Posterior vena cava (tissue), 2 donors: ENCODE data around the gene VPS13A. TPM values are rescaled to one million over a fixed set of nuclear protein-coding genes. Genes with fewer than 3 reads are reported as not detected.
"Not testable (repeated sequence)": the region's sequence is repeated elsewhere in the genome, so short reads cannot be mapped to it uniquely, and the experiment has no call there.

Source experiments
- DNase-seq: peaks from one replicate; pipeline ENCODE4 v3.0.0-alpha.2; 2020; ENCODE audit warnings: low spot score
- intact Hi-C, 2 donors: fragments of 100-400 bp; cut with DNase I; formaldehyde crosslinking; loops; one replicate each; pipeline versions ENCODE4 v1.14.1 to v1.14.2; 2022 to 2023
- total RNA-seq, 2 donors: library from RNA; stranded (reverse); fragmentation: NEBNext Ultra II Directional; extraction: Animal tissue kit (Norgen Biotek cat#: 25700); gene quantifications; one replicate each; pipeline ENCODE4 v1.2.1, GENCODE V29; 2021
- donor health status: DM: yes; HTN: yes; CAD: no.
- donor health status: DM: yes; HTN: yes; CAD: no.

VPS13A gene
- total RNA-seq, 2 donors from 2014 or later = 38.6 to 53.4 TPM

DNA sequence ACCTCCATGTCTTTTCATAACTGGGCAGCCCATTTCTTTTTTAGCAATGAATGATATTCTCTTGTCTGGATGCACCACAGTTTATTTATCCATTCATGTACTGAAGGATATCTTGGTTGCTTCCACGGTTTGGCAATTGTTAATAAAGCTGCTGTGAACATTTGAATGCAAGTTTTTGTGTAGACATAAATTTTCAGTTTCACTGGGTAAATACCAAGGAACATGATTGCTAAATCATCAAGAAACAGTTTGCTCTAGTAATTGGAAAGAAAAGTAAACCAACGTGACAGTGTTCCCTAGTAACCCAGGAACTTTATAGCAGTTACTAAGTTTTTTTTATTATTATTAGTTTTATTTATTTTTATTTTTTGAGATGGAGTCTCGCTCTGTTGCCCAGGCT, 100.4 kb downstream of the VPS13A start:
- no peak for DNase-seq
- intact Hi-C loops = no loop called here

- no peak for DNase-seq
- intact Hi-C loops = no loop called here
Observed at GRCh38 chr9:77283991-77284390, 106.7 kb downstream of the VPS13A start.

DNA sequence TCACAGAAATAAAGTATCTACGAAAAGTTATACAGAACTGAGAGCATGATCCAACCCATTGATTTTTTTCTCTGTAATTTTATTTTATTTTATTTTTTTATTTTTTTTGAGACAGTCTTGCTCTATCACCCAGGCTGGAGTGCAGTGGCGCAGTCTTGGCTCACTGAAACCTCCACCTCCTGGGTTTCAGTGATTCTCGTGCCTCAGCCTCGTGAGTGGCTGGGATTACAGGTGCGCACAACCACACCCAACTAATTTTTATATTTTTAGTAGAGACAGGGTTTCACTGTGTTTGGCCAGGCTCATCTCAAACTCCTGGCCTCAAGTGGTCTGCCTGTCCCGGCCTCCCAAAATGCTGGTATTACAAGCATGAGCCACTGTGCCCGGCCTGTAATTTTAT, 107.3 kb downstream of the VPS13A start:
- DNase-seq = no peak
- intact Hi-C loops = no loop called here

DNA sequence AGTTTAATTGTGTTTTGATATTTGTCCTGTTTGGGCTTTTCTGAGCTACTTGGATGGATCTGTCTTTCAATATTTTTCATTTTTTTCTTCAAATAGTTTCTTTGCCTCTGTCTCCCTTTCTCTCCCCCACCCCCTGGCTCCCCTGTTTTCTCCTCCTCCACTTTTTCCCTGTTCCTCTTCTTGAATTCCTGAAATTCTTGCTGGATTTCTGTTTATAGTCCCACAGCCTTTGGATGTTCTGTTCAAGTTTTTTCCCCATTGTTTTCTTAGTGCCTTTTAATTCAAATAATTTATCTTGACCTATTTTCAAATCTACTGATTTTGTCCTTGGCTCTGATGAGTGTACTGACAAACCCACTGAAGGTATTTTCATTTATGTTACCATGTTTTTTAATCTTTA, 113.0 kb downstream of the VPS13A start:
- no peak for DNase-seq
- intact Hi-C loops = no loop called here

DNA sequence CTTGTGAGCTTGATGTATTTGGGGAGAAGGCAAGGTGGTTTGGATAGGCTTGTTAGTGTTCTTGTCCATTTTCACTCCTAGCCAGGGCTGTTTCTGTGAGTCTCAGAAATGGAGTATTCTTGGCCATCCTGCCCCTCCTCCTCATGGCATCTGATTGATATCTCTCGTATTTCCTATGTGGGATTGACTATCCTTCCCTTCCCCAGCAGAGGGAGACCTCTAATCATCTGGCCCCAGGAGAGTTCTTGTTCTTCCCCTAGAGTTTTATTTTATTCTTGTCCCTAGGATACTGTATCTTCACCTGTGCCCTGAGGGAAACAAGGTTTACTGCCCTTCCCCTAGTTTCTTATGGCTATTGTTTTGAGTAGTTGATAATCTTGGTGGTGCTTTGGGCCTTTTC, 114.4 kb downstream of the VPS13A start:
- intact Hi-C loops = no loop called here
- DNase-seq = no peak

- no peak for DNase-seq
- intact Hi-C loops = no loop called here
Observed at GRCh38 chr9:77293949-77294348, 116.6 kb downstream of the VPS13A start.

DNA sequence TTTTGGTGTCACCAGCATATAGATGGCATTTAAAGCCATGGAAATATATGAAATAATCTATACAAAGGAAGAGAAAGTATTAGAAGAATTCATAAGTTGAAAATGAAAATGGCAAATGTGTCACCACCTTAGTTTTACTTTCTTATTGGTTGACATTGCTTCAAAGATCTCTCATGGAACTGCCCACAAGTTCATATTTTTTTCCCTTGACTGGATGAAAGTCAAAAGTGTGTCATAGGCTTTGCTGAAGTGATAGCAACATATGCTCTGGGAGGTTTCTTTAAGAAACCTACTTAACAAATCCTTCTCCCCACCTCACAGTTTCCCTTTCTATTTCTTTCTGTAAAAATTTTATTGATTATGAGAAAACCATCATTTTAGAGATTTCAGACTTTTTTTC, 127.2 kb downstream of the VPS13A start:
- DNase-seq = no peak
- intact Hi-C loops = no loop called here

DNA sequence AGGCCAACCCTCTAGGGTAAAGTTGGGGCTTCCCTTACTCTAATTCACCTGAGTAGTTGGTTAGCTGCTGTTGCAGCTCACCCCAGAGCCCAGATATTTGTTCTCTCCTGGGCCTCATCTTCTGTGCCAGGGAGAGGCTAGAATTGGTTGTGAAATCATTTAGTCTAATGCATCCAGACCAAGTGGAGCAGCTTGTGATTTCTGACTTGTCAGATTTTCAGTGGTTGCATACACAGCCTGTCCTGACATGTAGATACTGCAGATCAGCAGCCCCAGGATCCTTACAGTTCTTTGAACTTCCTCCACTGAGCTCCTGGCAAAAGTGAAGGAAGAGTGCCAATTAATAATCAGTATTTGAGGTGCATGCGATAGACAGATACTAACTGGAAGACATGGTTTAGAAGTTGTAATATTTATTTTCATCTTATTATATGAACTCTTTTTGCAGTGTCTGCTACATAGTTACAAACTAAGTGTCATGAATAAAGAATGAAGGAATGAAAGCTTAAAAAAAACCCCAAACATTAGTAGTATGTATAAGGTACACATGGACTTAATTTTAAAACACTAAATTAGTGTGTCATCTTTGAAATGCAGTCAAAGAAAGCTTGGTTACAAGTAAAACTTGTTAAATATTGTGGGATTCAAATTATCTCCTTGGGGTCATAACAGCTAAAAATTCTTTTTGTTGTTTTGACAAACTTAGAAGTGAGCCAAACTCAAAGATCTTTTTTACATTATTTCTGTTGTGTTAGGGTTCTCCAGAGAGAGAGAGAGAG, 128.5 kb downstream of the VPS13A start:
- intact Hi-C loops = no loop called here
- no peak for DNase-seq

DNA sequence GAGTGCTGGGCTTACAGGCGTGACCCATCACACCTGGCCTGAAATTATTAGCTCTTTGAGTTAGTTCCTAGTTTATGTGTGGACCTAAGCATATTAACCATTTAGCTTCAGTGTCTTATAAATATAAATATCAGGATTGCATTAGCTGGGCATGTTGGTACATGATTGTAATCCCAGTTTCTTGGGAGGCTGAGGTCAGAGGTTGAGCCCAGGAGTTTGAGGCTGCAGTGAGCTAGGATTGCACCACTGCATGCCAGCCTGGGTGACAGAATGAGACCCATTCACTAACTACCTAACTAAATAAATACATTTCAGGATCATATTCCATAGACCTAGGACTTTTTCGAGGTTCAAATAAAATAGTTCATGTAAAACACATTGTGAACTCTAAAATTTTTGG, 129.8 kb downstream of the VPS13A start:
- intact Hi-C loops = no loop called here
- DNase-seq = no peak

DNA sequence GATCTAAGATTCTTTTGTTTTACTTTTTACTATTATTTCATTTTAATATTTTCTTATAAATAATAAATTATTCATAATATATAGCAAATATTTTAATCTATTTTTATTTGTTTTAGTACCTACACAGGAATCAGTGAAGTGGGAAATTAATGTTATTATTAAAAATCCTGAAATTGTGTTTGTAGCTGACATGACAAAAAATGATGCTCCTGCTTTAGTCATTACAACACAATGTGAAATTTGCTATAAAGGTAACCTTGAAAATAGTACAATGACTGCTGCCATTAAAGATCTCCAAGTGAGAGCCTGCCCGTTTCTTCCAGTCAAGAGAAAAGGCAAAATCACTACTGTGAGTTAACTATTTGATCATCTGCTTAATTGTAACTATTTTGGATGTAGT, 138.7 kb downstream of the VPS13A start:
- intact Hi-C loops = no loop called here
- no peak for DNase-seq

- DNase-seq = no peak
- intact Hi-C loops = no loop called here
Observed at GRCh38 chr9:77325058-77325457, 147.7 kb downstream of the VPS13A start.

DNA sequence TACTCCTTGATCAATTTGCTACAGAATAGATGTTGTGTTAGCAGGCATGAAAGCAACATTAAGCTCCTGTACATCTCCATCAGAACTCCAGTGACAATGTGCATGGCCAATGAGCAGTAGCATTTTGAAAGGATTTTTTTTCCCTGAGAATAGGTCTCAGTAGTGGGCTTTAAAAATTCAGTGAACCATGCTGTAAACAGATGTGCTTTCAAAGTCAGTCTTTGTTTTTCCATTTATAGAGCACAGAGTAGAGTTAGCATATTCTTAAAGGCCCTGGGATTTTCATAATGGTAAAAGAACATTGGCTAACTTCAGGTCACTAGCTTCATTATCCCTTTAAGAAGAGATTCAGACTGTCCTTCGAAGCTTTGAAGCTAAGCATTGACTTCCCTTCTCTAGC, 150.8 kb downstream of the VPS13A start:
- DNase-seq = no peak
- intact Hi-C loops = no loop called here

GRCh38 chr9:77370064-77370463, 192.7 kb downstream of the VPS13A start:
- no peak for DNase-seq
- intact Hi-C loops = no loop called here

DNA sequence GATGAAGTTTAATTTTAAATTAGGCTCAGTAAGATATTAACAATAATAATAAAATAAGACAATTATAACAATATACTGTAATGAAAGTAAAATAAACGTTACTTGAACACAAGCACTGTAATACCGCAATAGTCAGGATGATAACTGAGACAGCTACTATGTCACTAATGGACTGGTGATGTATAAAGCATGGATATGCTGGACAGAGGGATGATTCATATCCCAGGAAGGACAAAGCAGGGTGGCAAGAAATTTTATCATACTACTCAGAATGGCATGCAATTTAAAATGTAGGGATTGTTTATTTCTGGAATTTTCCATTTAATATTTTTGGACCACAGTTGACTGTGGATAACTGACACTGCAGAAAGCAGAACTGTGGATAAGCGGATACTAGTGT, 196.9 kb downstream of the VPS13A start:
- no peak for DNase-seq
- intact Hi-C loops = no loop called here

- intact Hi-C loops = no loop called here
- no peak for DNase-seq
Observed at GRCh38 chr9:77375956-77376532, 198.7 kb downstream of the VPS13A start.

DNA sequence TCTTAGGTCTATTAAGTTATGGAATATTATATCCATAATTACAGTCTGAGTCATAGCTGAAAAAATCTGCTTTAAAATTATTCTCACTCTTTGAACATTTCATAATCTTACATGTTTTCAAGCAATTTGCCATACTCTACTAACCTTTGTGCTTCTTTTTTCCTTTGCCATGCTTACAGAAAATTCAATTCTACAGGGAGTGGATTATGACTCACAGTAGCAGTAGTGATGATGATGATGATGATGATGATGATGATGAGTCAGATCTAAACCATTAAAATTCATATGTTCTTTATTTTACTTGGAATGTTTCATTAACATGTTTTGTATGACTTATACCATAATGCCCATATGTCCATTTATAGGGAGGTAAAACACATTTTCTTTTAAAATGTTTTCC, 207.1 kb downstream of the VPS13A start:
- no peak for DNase-seq
- intact Hi-C loops = no loop called here

DNA sequence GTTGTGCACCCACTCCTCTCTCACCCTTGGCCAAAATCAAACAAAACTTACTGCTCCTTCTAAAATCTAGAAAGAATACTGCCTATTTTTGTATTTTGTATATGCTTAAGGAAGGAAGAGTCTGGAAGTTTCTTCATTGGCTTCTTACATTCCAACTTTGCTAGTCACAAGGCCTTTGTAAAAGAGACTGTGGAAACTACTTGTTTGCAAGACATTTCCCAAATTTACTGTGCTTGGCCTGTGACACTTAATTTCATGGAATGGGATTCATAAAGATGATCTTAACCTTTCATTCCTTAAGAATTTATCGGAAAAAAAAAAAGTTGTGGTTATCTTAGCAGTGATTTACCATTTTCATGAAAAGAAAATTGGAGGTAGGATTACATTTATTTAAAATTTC, 208.9 kb downstream of the VPS13A start:
- no peak for DNase-seq
- intact Hi-C loops = no loop called here

- intact Hi-C loops = no loop called here
- no peak for DNase-seq
Observed at GRCh38 chr9:77391834-77392233, 214.5 kb downstream of the VPS13A start.

DNA sequence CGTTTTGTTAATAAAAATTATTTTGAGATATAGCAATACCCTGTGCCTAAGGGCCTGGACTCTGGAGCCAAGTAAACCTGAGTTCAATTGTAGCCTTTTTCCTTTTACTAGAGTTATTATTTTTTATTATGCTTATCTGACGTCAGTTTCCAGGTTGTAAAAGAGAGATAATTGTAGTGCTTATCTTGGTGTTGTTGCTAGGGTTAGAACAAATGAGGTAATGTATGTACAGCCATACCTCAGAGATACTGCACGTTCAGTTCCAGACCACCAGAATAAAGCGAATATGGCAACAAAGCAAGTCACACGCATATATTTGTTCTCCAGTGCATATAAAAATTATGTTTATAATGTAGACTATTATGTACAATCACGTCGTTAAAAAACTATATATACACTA, 215.0 kb downstream of the VPS13A start:
- intact Hi-C loops = no loop called here
- no peak for DNase-seq

GRCh38 chr9:77398581-77398980, 221.2 kb downstream of the VPS13A start:
- DNase-seq, intact Hi-C loops: not testable (repeated sequence)

DNA sequence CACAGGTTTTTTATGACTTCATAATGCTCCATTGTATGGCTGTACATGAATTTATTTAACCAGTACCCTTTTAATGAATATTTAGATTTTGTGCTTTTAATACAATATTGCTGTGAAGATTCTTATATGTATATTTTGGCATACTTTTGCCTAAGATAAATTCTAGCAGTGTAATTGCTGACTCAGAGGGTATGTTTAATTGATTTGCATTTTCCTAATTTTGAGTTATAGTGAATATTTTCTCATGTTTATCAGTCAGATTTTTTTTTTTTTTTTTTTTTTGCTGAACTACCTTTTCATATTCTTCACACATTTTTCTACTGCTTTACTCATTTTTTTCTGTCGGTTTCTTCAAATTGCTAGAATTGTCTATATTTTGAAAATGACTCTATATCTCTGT, 222.6 kb downstream of the VPS13A start:
- intact Hi-C loops = no loop called here
- DNase-seq = no peak
